Measurements from ENCODE around the gene FAM217B. TPM values are rescaled to one million over a fixed set of nuclear protein-coding genes. Genes with fewer than 3 reads are reported as not detected.

The FAM217B gene
- 5.8 and 6.9 TPM in 2 replicates for total RNA-seq (ENCODE audit: low replicate concordance)

GRCh38 chr20:59940129-59940955 lies at the start of gene FAM217B, which contains the start of gene PPP1R3D:
Gene FAM217B, plus strand, starts transcription at chr20:59940389. Its CDS starts 3,555 bp downstream, at chr20:59943944.
Gene PPP1R3D, minus strand, starts transcription at chr20:59940305. Its CDS starts 374 bp downstream, at chr20:59939931.
- peak within 1 kb of the TSS; percentile 93 for H3K4me3 ChIP-seq (ENCODE audit: low read depth, low read length)
- TF ChIP-seq CTCF (IDR thresholded peaks at IDR 0.05; ENCODE audit: insufficient read depth, low read length) = no peak
- DNase-seq (ENCODE audit: low read depth) = peak; percentile 96

DNA sequence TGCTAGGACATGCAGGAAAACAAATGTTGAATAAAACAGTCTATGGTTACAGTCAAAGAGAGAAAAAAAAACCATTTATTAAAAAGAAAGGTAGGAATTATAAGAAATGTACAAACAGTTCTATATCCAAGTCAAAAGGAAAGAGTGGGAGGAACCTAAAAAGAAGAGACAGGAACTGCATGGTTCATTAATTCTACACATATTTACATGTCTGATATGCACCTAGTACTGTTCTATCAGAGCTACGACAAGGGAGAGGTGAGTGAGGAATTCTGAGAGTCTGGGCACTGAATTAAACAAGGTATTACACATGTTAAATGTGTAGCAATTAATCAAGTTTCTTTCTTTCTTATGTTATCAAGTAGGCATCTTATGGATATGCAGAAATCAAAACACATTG lies 48.6 kb upstream of the FAM217B start:
- TF ChIP-seq CTCF (IDR thresholded peaks at IDR 0.05; ENCODE audit: insufficient read depth, low read length) = no peak
- no peak for DNase-seq (ENCODE audit: low read depth)
- no peak overlapping the region for H3K4me3 ChIP-seq (ENCODE audit: low read depth, low read length)

GRCh38 chr20:59895908-59896307 lies 44.3 kb upstream of the FAM217B start:
- TF ChIP-seq CTCF (IDR thresholded peaks at IDR 0.05; ENCODE audit: insufficient read depth, low read length) = no peak
- H3K4me3 ChIP-seq (ENCODE audit: low read depth, low read length) = no peak overlapping the region
- DNase-seq (ENCODE audit: low read depth) = no peak

GRCh38 chr20:59902470-59902869 lies 37.7 kb upstream of the FAM217B start:
- no peak for TF ChIP-seq CTCF (IDR thresholded peaks at IDR 0.05; ENCODE audit: insufficient read depth, low read length)
- no peak for DNase-seq (ENCODE audit: low read depth)
- no peak overlapping the region for H3K4me3 ChIP-seq (ENCODE audit: low read depth, low read length)

GRCh38 chr20:59903621-59904020 lies 36.6 kb upstream of the FAM217B start:
- DNase-seq (ENCODE audit: low read depth) = no peak
- no peak for TF ChIP-seq CTCF (IDR thresholded peaks at IDR 0.05; ENCODE audit: insufficient read depth, low read length)
- H3K4me3 ChIP-seq (ENCODE audit: low read depth, low read length) = no peak overlapping the region

- H3K4me3 ChIP-seq (ENCODE audit: low read depth, low read length) = no peak overlapping the region
- DNase-seq (ENCODE audit: low read depth) = no peak
- TF ChIP-seq CTCF (IDR thresholded peaks at IDR 0.05; ENCODE audit: insufficient read depth, low read length) = no peak
Measured at GRCh38 chr20:59908855-59909254, 31.3 kb upstream of the FAM217B start.

Measured in fibroblast of the aortic adventitia (primary cell).